Activated CD8-positive, alpha-beta T cell treated with anti-CD3 and anti-CD28 coated beads for 36 hours (primary cell): ENCODE measurements around the gene TRIL. TPM values are rescaled to one million over a fixed set of nuclear protein-coding genes. Genes with fewer than 3 reads are reported as not detected.
A peak's percentile ranks its signal among the peaks of the same experiment; 100 is the strongest.

Experiments used
- ATAC-seq: fragments of 200-7000 bp; cut with Tn5 transposase; one replicate; pipeline ENCODE4 v1.10.0; 2021; ENCODE audit warnings: mild to moderate bottlenecking, moderate library complexity
- CTCF ChIA-PET: fragments of 350-600 bp; sonication (Branson Sonifier 250); formaldehyde crosslinking; loops from one replicate; lab custom pipeline; 2021; ENCODE audit warnings: antibody characterized with exemption; lab: Charles Lee
- POLR2A ChIA-PET: fragments of 350-600 bp; sonication (Branson Sonifier 250); formaldehyde crosslinking; loops from one replicate; lab custom pipeline; 2021; ENCODE audit warnings: antibody characterized with exemption; lab: Charles Lee
- DNase-seq: peaks from one replicate; pipeline ENCODE4 v3.0.0-alpha.2; 2020
- H3K27ac Mint-ChIP-seq: one replicate; pipeline ENCODE4 v1.8.0; 2021; ENCODE audit warnings: mild to moderate bottlenecking, mixed read lengths
- H3K27me3 Mint-ChIP-seq: one replicate; pipeline ENCODE4 v1.8.0; 2021; ENCODE audit warnings: mixed read lengths
- H3K36me3 Mint-ChIP-seq: one replicate; pipeline ENCODE4 v1.8.0; 2021; ENCODE audit warnings: low read depth, mixed read lengths
- H3K4me1 Mint-ChIP-seq: one replicate; pipeline ENCODE4 v1.8.0; 2021; ENCODE audit warnings: low read depth, mixed read lengths
- H3K4me3 Mint-ChIP-seq: one replicate; pipeline ENCODE4 v1.8.0; 2021; ENCODE audit warnings: mild to moderate bottlenecking, moderate library complexity, mixed read lengths
- H3K9me3 Mint-ChIP-seq: one replicate; pipeline ENCODE4 v1.8.0; 2021; ENCODE audit warnings: mixed read lengths
- CTCF ChIP-seq: fragments of 200-600 bp; IDR thresholded peaks from one replicate; pipeline ENCODE4 v1.8.0; 2022; ENCODE audit warnings: antibody characterized with exemption, mild to moderate bottlenecking
- intact Hi-C: fragments of 100-400 bp; cut with micrococcal nuclease; formaldehyde crosslinking; loops from one replicate; pipeline ENCODE4 v1.10.0; 2022
- total RNA-seq, 2 experiments: library from RNA; stranded (reverse); gene quantifications; one replicate each; pipeline ENCODE4 v1.2.3, GENCODE V29; 2021

The TRIL gene
- not detected for total RNA-seq

DNA sequence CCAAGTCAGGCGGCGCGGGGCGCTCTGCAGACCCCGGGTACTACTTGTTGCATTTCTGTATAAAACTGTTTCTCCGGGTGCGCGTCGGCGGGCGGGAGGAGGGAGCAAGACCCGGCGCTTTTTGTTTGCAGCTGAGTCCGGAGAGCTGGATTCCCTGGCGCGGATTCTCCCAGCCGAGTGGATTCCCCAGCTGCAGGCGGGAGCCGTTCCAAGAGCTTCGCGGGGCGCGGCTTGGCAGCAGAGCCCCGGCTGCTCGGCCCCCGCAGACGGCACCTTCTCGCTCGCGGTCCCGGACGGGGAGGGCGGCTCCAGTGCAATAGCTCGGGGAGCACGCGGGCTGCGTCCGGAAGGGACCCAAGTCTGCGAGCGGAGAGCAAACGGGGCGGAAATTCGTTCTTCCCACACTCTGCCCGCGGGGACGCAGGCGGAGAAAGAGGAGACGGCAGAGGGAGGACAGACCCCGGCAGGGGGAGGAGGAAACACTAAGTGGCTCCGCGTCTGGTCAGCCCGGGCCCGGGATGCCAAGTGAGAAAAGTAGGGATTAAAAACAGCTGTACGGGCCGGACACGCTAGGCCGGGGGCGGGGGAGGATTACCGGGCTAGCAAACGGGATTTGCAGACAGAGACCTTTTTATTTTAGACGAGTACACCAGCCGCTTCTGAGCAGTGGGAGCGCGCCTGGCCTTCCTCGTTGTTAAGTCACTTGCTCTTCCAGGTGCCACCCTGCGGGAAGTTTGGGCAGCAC is at the start of gene TRIL:
Gene TRIL (minus strand): TSS at position 96 of the 745 bp plus-strand sequence. CDS start 284 bp downstream, outside the sequence.
- DNase-seq = peak; percentile 25
- Mint-ChIP-seq H3K4me3 (peak within 1 kb of the TSS; percentile 12), H3K4me1 (peaks cover 9% of the 10 kb centered on the region), H3K27me3 (peaks cover 40% of the 10 kb centered on the region), H3K27ac (no peak within 1 kb of the TSS), H3K9me3 (no peaks in the 10 kb centered on the region), H3K36me3 (no peaks in the 10 kb centered on the region)
- TF ChIP-seq CTCF = no peak
- intact Hi-C loops = loop anchor here (10.0 kb wide), 1 partner anchor 146 kb away; no protein-coding TSS in a partner anchor
- ATAC-seq = no peak
- POLR2A ChIA-PET = no interaction called here
- CTCF ChIA-PET = interaction anchor here (0.7 to 7.4 kb wide), 8 partner anchors 10 to 509 kb away, joined by 3 to 58 read pairs (median 14); no protein-coding TSS in a partner anchor

- ChIA-PET CTCF (no interaction called here), POLR2A (no interaction called here)
- TF ChIP-seq CTCF = no peak
- ATAC-seq (no peak), DNase-seq (no peak)
- Mint-ChIP-seq H3K4me3 (no peak overlapping the region), H3K9me3 (no peaks in the 10 kb centered on the region), H3K4me1 (no peaks in the 10 kb centered on the region), H3K36me3 (no peaks in the 10 kb centered on the region), H3K27me3 (peaks cover 6% of the 10 kb centered on the region), H3K27ac (no peak overlapping the region)
- intact Hi-C loops = no loop called here
Observed at GRCh38 chr7:29007127-29007526, 49.0 kb upstream of the TRIL start.

DNA sequence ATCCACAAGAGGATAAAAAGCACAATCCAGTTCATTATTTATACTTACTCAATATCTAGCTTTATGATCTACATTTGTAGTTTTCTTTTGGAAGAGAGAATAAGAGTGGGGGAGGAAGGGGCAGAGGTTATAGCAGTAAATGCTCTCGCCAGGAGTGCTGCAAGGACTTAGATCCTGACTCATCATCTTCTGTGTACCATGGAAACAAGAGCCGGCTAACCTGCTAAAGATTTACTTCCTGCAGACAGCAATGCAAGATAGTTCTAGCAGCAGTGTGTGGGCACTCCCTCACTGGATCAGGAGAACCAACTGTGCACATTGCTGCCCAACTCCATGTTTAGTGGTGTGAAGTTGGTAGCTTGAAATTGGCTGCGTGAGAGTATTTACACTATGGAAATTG is 47.7 kb upstream of the TRIL start:
- Mint-ChIP-seq H3K36me3 (no peaks in the 10 kb centered on the region), H3K4me1 (no peaks in the 10 kb centered on the region), H3K4me3 (no peak overlapping the region), H3K9me3 (no peaks in the 10 kb centered on the region), H3K27me3 (peaks cover 6% of the 10 kb centered on the region), H3K27ac (no peak overlapping the region)
- POLR2A ChIA-PET = no interaction called here
- ATAC-seq (no peak), DNase-seq (no peak)
- intact Hi-C loops = no loop called here
- CTCF ChIA-PET = no interaction called here
- no peak for TF ChIP-seq CTCF

DNA sequence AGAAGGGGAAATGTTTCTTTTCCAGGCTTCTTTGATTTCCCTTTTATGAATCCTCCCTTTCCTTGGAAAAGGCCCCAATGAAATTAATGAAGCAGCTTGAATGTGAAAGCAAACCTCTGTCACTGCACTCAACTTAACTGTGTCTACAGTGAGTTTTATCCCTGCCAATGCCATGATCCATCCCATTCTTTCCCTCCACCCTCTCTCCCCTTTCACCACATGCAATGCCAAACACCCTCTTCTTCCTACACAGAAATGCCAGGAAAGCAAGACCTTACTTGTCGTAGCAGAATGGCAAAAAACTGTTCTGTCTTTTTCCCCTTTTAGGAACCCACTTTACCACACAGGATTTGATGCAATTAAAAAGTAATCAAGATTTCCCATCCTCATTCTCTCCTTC is 47.3 kb upstream of the TRIL start:
- DNase-seq = no peak
- ChIA-PET POLR2A (no interaction called here), CTCF (no interaction called here)
- intact Hi-C loops = no loop called here
- no peak for TF ChIP-seq CTCF
- H3K27me3 Mint-ChIP-seq = peaks cover 8% of the 10 kb centered on the region
- H3K4me1 Mint-ChIP-seq = no peaks in the 10 kb centered on the region
- H3K27ac Mint-ChIP-seq = no peak overlapping the region
- no peaks in the 10 kb centered on the region for H3K36me3 Mint-ChIP-seq
- H3K9me3 Mint-ChIP-seq = no peaks in the 10 kb centered on the region
- no peak for ATAC-seq
- no peak overlapping the region for H3K4me3 Mint-ChIP-seq

GRCh38 chr7:29003703-29004102 is 45.6 kb upstream of the TRIL start:
- no peaks in the 10 kb centered on the region for H3K36me3 Mint-ChIP-seq
- no peak for ATAC-seq
- POLR2A ChIA-PET = no interaction called here
- no peak for DNase-seq
- no peaks in the 10 kb centered on the region for H3K4me1 Mint-ChIP-seq
- H3K27me3 Mint-ChIP-seq = peaks cover 8% of the 10 kb centered on the region
- intact Hi-C loops = no loop called here
- H3K9me3 Mint-ChIP-seq = no peaks in the 10 kb centered on the region
- no peak overlapping the region for H3K27ac Mint-ChIP-seq
- CTCF ChIA-PET = interaction anchor here (1.0 kb wide), 1 partner anchor 81 kb away, joined by 3 read pairs; no protein-coding TSS in a partner anchor
- no peak for TF ChIP-seq CTCF
- no peak overlapping the region for H3K4me3 Mint-ChIP-seq
